ENCODE data around the gene PRR3.

DNA sequence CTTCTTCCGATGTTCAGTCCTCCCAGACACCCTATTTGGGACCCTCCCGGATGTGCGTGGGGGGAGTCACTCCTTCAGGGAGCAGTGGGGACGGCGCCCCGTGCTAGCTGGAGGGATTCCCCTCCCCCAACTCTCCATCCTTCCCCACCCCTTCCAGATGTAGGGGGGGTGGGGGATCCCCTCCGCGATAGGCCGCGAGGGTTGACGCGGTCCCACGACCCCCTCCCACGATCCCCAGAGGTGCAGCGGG is 1.4 kb upstream of the PRR3 start:
- no peak for TF ChIP-seq POLR2A (IDR thresholded peaks at IDR 0.05)
- TF ChIP-seq, protein P1, sequence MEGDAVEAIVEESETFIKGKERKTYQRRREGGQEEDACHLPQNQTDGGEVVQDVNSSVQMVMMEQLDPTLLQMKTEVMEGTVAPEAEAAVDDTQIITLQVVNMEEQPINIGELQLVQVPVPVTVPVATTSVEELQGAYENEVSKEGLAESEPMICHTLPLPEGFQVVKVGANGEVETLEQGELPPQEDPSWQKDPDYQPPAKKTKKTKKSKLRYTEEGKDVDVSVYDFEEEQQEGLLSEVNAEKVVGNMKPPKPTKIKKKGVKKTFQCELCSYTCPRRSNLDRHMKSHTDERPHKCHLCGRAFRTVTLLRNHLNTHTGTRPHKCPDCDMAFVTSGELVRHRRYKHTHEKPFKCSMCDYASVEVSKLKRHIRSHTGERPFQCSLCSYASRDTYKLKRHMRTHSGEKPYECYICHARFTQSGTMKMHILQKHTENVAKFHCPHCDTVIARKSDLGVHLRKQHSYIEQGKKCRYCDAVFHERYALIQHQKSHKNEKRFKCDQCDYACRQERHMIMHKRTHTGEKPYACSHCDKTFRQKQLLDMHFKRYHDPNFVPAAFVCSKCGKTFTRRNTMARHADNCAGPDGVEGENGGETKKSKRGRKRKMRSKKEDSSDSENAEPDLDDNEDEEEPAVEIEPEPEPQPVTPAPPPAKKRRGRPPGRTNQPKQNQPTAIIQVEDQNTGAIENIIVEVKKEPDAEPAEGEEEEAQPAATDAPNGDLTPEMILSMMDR (IDR thresholded peaks at IDR 0.05): no peak

Data from ovary (tissue), 3 donors.